ENCODE data around the gene ROPN1.

The ROPN1 gene

GRCh38 chr3:123939706-123940105 lies 52.2 kb downstream of the ROPN1 start:
- H4K20me1 ChIP-seq (ENCODE audit: insufficient read depth, low read length), result no peaks in the 10 kb centered on the region
- no peaks in the 10 kb centered on the region for H3K9me3 ChIP-seq (ENCODE audit: low read length)
- H2AFZ ChIP-seq (ENCODE audit: low read length), result no peak overlapping the region
- no peaks in the 10 kb centered on the region for H3K27me3 ChIP-seq (ENCODE audit: insufficient read depth, low read length)
- TF ChIP-seq EZH2 (IDR thresholded peaks at IDR 0.05; ENCODE audit: borderline replicate concordance, low read length) (no peak), CTCF (IDR thresholded peaks at IDR 0.05; ENCODE audit: low read length) (no peak)
- no peak overlapping the region for H3K27ac ChIP-seq (ENCODE audit: low read depth, low read length, poor library complexity, severe bottlenecking)
- peaks cover 59% of the 10 kb centered on the region for H3K36me3 ChIP-seq (ENCODE audit: insufficient read depth, low read length)
- no peak overlapping the region for H3K4me3 ChIP-seq (ENCODE audit: low read depth, low read length, poor library complexity, severe bottlenecking)
- no peak overlapping the region for H3K4me2 ChIP-seq (ENCODE audit: low read length)
- no peaks in the 10 kb centered on the region for H3K79me2 ChIP-seq (ENCODE audit: insufficient read depth, low read length)
- no peak overlapping the region for H3K9ac ChIP-seq (ENCODE audit: low read length)
- H3K4me1 ChIP-seq (ENCODE audit: insufficient read depth, low read length, severe bottlenecking), result no peaks in the 10 kb centered on the region
- H3F3A ChIP-seq (ENCODE audit: insufficient read depth, low read length), result no peaks in the 10 kb centered on the region
- no peaks in the 10 kb centered on the region for H3K9me2 ChIP-seq (ENCODE audit: low read depth, low read length)

- Histone ChIP-seq H3K4me3 (ENCODE audit: low read depth, low read length, poor library complexity, severe bottlenecking) (no peak overlapping the region), H3K27ac (ENCODE audit: low read depth, low read length, poor library complexity, severe bottlenecking) (no peak overlapping the region), H3K79me2 (ENCODE audit: insufficient read depth, low read length) (no peaks in the 10 kb centered on the region), H3K4me1 (ENCODE audit: insufficient read depth, low read length, severe bottlenecking) (no peaks in the 10 kb centered on the region), H3K4me2 (ENCODE audit: low read length) (no peak overlapping the region), H3K9me2 (ENCODE audit: low read depth, low read length) (no peaks in the 10 kb centered on the region), H3K9me3 (ENCODE audit: low read length) (no peaks in the 10 kb centered on the region), H3K36me3 (ENCODE audit: insufficient read depth, low read length) (peaks cover 48% of the 10 kb centered on the region), H4K20me1 (ENCODE audit: insufficient read depth, low read length) (no peaks in the 10 kb centered on the region), H2AFZ (ENCODE audit: low read length) (no peak overlapping the region), H3F3A (ENCODE audit: insufficient read depth, low read length) (no peaks in the 10 kb centered on the region), H3K9ac (ENCODE audit: low read length) (no peak overlapping the region), H3K27me3 (ENCODE audit: insufficient read depth, low read length) (no peaks in the 10 kb centered on the region)
- no peak for TF ChIP-seq EZH2 (IDR thresholded peaks at IDR 0.05; ENCODE audit: borderline replicate concordance, low read length)
These were observed 55.5 kb downstream of the ROPN1 start for GRCh38 chr3:123936400-123936799.

GRCh38 chr3:123935830-123936229 lies 56.1 kb downstream of the ROPN1 start:
- Histone ChIP-seq H2AFZ (ENCODE audit: low read length) (no peak overlapping the region), H3K9me2 (ENCODE audit: low read depth, low read length) (no peaks in the 10 kb centered on the region), H3K9ac (ENCODE audit: low read length) (no peak overlapping the region), H3K4me1 (ENCODE audit: insufficient read depth, low read length, severe bottlenecking) (no peaks in the 10 kb centered on the region), H3K36me3 (ENCODE audit: insufficient read depth, low read length) (peaks cover 48% of the 10 kb centered on the region), H3F3A (ENCODE audit: insufficient read depth, low read length) (no peaks in the 10 kb centered on the region), H4K20me1 (ENCODE audit: insufficient read depth, low read length) (no peaks in the 10 kb centered on the region), H3K9me3 (ENCODE audit: low read length) (no peaks in the 10 kb centered on the region), H3K79me2 (ENCODE audit: insufficient read depth, low read length) (no peaks in the 10 kb centered on the region), H3K4me2 (ENCODE audit: low read length) (no peak overlapping the region), H3K27ac (ENCODE audit: low read depth, low read length, poor library complexity, severe bottlenecking) (no peak overlapping the region), H3K4me3 (ENCODE audit: low read depth, low read length, poor library complexity, severe bottlenecking) (no peak overlapping the region), H3K27me3 (ENCODE audit: insufficient read depth, low read length) (no peaks in the 10 kb centered on the region)
- no peak for TF ChIP-seq EZH2 (IDR thresholded peaks at IDR 0.05; ENCODE audit: borderline replicate concordance, low read length)
- no peak for TF ChIP-seq CTCF (IDR thresholded peaks at IDR 0.05; ENCODE audit: low read length)

- Histone ChIP-seq H2AFZ (ENCODE audit: low read length) (no peak overlapping the region), H3K27me3 (ENCODE audit: insufficient read depth, low read length) (no peaks in the 10 kb centered on the region), H3K4me3 (ENCODE audit: low read depth, low read length, poor library complexity, severe bottlenecking) (no peak overlapping the region), H3F3A (ENCODE audit: insufficient read depth, low read length) (no peaks in the 10 kb centered on the region; the same call in 1 of the 2 replicates), H3K9me3 (ENCODE audit: low read length) (no peaks in the 10 kb centered on the region), H3K9ac (ENCODE audit: low read length) (no peak overlapping the region), H3K79me2 (ENCODE audit: insufficient read depth, low read length) (no peaks in the 10 kb centered on the region), H4K20me1 (ENCODE audit: insufficient read depth, low read length) (no peaks in the 10 kb centered on the region), H3K36me3 (ENCODE audit: insufficient read depth, low read length) (peaks cover 54% of the 10 kb centered on the region), H3K4me2 (ENCODE audit: low read length) (no peak overlapping the region), H3K27ac (ENCODE audit: low read depth, low read length, poor library complexity, severe bottlenecking) (no peak overlapping the region), H3K4me1 (ENCODE audit: insufficient read depth, low read length, severe bottlenecking) (no peaks in the 10 kb centered on the region), H3K9me2 (ENCODE audit: low read depth, low read length) (no peaks in the 10 kb centered on the region)
- TF ChIP-seq CTCF (IDR thresholded peaks at IDR 0.05; ENCODE audit: low read length), result no peak
- no peak for TF ChIP-seq EZH2 (IDR thresholded peaks at IDR 0.05; ENCODE audit: borderline replicate concordance, low read length)
These were observed 57.7 kb downstream of the ROPN1 start for GRCh38 chr3:123934250-123934649.
